WTC11 (cell line): Measurements from ENCODE around the gene ACSL1. TPM values are rescaled to one million over a fixed set of nuclear protein-coding genes. Genes with fewer than 3 reads are reported as not detected.

ENCODE experiments used
- ATAC-seq: fragments of 200-7000 bp; cut with Tn5 transposase; 2 replicates; pipeline ENCODE4 v1.10.0; 2021; ENCODE audit warnings: mild to moderate bottlenecking, moderate library complexity
- CTCF ChIA-PET: fragments of 300-600 bp; sonication (Branson Sonifier 250); formaldehyde crosslinking; loops from one replicate; lab custom pipeline; 2021; ENCODE audit warnings: antibody characterized with exemption; lab: Charles Lee
- POLR2A ChIA-PET: fragments of 350-600 bp; sonication (Branson Sonifier 250); formaldehyde crosslinking; loops from one replicate; lab custom pipeline; 2021; ENCODE audit warnings: antibody characterized with exemption; lab: Charles Lee
- DNase-seq: peaks from one replicate; pipeline ENCODE4 v3.0.0; 2021; ENCODE audit warnings: low spot score
- H3K27ac Mint-ChIP-seq: 2 replicates; pipeline ENCODE4 v1.8.0; 2021; ENCODE audit warnings: mixed read lengths
- H3K27me3 Mint-ChIP-seq: 2 replicates; pipeline ENCODE4 v1.8.0; 2021; ENCODE audit warnings: low read depth, mild to moderate bottlenecking, moderate library complexity, mixed read lengths
- H3K36me3 Mint-ChIP-seq: 2 replicates; pipeline ENCODE4 v1.8.0; 2021; ENCODE audit warnings: mixed read lengths
- H3K4me1 Mint-ChIP-seq: 2 replicates; pipeline ENCODE4 v1.8.0; 2022; ENCODE audit warnings: mixed read lengths
- H3K4me3 Mint-ChIP-seq: 2 replicates; pipeline ENCODE4 v1.8.0; 2021; ENCODE audit warnings: mild to moderate bottlenecking, moderate library complexity, mixed read lengths
- H3K9me3 Mint-ChIP-seq: 2 replicates; pipeline ENCODE4 v1.8.0; 2021; ENCODE audit warnings: mixed read lengths
- ELF4 ChIP-seq: sonication (generic); formaldehyde crosslinking; IDR thresholded peaks from 2 replicates; pipeline ENCODE4 v1.8.1; 2022; ENCODE audit warnings: low read depth, mild to moderate bottlenecking, moderate library complexity, missing genetic modification reagents
- ETV6 ChIP-seq: sonication (generic); formaldehyde crosslinking; IDR thresholded peaks from 2 replicates; pipeline ENCODE4 v1.8.1; 2022; ENCODE audit warnings: mild to moderate bottlenecking, missing genetic modification reagents
- FOXK1 ChIP-seq: sonication (generic); formaldehyde crosslinking; IDR thresholded peaks from 2 replicates; pipeline ENCODE4 v1.8.0; 2022; ENCODE audit warnings: mild to moderate bottlenecking, moderate library complexity, missing genetic modification reagents
- JAZF1 ChIP-seq: fragments of 250-450 bp; sonication (Bioruptor Pico); IDR thresholded peaks from 2 replicates; pipeline ENCODE4 v1.9.0; 2021; ENCODE audit warnings: moderate library complexity, mild to moderate bottlenecking, inconsistent platforms
- MAX ChIP-seq: sonication (generic); formaldehyde crosslinking; IDR thresholded peaks from 2 replicates; pipeline ENCODE4 v1.8.0; 2022; ENCODE audit warnings: mild to moderate bottlenecking, missing genetic modification reagents
- NR2C2 ChIP-seq: sonication (generic); formaldehyde crosslinking; IDR thresholded peaks from 2 replicates; pipeline ENCODE4 v1.8.0; 2022; ENCODE audit warnings: mild to moderate bottlenecking, missing genetic modification reagents
- PRDM15 ChIP-seq: sonication (generic); formaldehyde crosslinking; IDR thresholded peaks from 2 replicates; pipeline ENCODE4 v1.8.0; 2022; ENCODE audit warnings: missing genetic modification reagents
- PRRX2 ChIP-seq: fragments of 250-450 bp; sonication (Bioruptor Pico); IDR thresholded peaks from 2 replicates; pipeline ENCODE4 v1.8.0; 2021; ENCODE audit warnings: mild to moderate bottlenecking
- RORB ChIP-seq: fragments of 250-450 bp; sonication (Bioruptor Pico); IDR thresholded peaks from 2 replicates; pipeline ENCODE4 v1.9.0; 2021; ENCODE audit warnings: mild to moderate bottlenecking
- SMAD4 ChIP-seq: sonication (generic); formaldehyde crosslinking; IDR thresholded peaks from 2 replicates; pipeline ENCODE4 v1.8.0; 2022; ENCODE audit warnings: mild to moderate bottlenecking, missing genetic modification reagents
- TCF7 ChIP-seq: sonication (generic); formaldehyde crosslinking; IDR thresholded peaks from 2 replicates; pipeline ENCODE4 v1.8.0; 2022; ENCODE audit warnings: mild to moderate bottlenecking, low read depth, missing genetic modification reagents, moderate library complexity
- ZBTB43 ChIP-seq: sonication (generic); formaldehyde crosslinking; IDR thresholded peaks from 2 replicates; pipeline ENCODE4 v1.8.1; 2023; ENCODE audit warnings: mild to moderate bottlenecking, missing genetic modification reagents
- ZMAT4 ChIP-seq: fragments of 250-450 bp; sonication (Bioruptor Pico); IDR thresholded peaks from 2 replicates; pipeline ENCODE4 v1.9.0; 2021; ENCODE audit warnings: mild to moderate bottlenecking
- ZNF121 ChIP-seq: sonication (generic); formaldehyde crosslinking; IDR thresholded peaks from 2 replicates; pipeline ENCODE4 v1.8.0; 2023; ENCODE audit warnings: missing genetic modification reagents
- ZNF263 ChIP-seq: sonication (generic); formaldehyde crosslinking; IDR thresholded peaks from 2 replicates; pipeline ENCODE4 v1.8.1; 2022; ENCODE audit warnings: low read depth, mild to moderate bottlenecking, moderate library complexity, missing genetic modification reagents
- ZNF281 ChIP-seq: sonication (generic); formaldehyde crosslinking; IDR thresholded peaks from 2 replicates; pipeline ENCODE4 v1.8.0; 2023; ENCODE audit warnings: mild to moderate bottlenecking, missing genetic modification reagents
- ZNF512 ChIP-seq: sonication (generic); formaldehyde crosslinking; IDR thresholded peaks from 2 replicates; pipeline ENCODE4 v1.8.1; 2022; ENCODE audit warnings: missing genetic modification reagents, borderline replicate concordance
- total RNA-seq: library from RNA; stranded (reverse); gene quantifications from 3 replicates; pipeline ENCODE4 v1.2.3, GENCODE V29; 2021

The ACSL1 gene
- total RNA-seq, 1 experiment from 2014 or later: 6.6 TPM

GRCh38 chr4:184833046-184833838 lies 7.5 kb upstream of the ACSL1 start:
- Mint-ChIP-seq H3K9me3 (no peaks in the 10 kb centered on the region), H3K27me3 (peaks cover 5% of the 10 kb centered on the region), H3K4me1 (no peaks in the 10 kb centered on the region), H3K36me3 (no peaks in the 10 kb centered on the region), H3K27ac (no peak overlapping the region), H3K4me3 (no peak overlapping the region)
- peak; percentile 71 for ATAC-seq
- TF ChIP-seq ZMAT4 (no peak), JAZF1 (CRISPR knock-in tag) (no peak), ZNF512 (CRISPR knock-in tag) (no peak), ZNF281 (CRISPR knock-in tag) (no peak), FOXK1 (CRISPR knock-in tag) (no peak), MAX (CRISPR knock-in tag) (no peak), ETV6 (no peak), ZNF121 (no peak), TCF7 (no peak), ZNF263 (CRISPR knock-in tag) (no peak), NR2C2 (CRISPR knock-in tag) (no peak), PRRX2 (CRISPR knock-in tag) (no peak), RORB (CRISPR knock-in tag) (no peak), SMAD4 (CRISPR knock-in tag) (no peak), PRDM15 (CRISPR knock-in tag) (no peak), ELF4 (CRISPR knock-in tag) (no peak), ZBTB43 (CRISPR knock-in tag) (no peak)
- DNase-seq: no peak
- ChIA-PET POLR2A (interaction anchor here (1.1 kb wide), 1 partner anchor 14 kb away, joined by 5 read pairs; no protein-coding TSS in a partner anchor), CTCF (interaction anchor here (1.1 to 1.3 kb wide), 3 partner anchors 207 to 350 kb away, joined by 3 to 5 read pairs (median 5); no protein-coding TSS in a partner anchor)
